GM13977 (cell line): ENCODE data around the gene PARD3.

Experiments
- DNase-seq: peaks from one replicate; pipeline ENCODE4 v3.0.0; 2012; ENCODE audit warnings: low spot score
- in situ Hi-C: fragments of 300-500 bp; cut with MboI; formaldehyde crosslinking; loops from one replicate; pipeline ENCODE4 v1.12.0; 2022; ENCODE audit warnings: low sequenced_read_pairs, low pct_unique_long_range_greater_than_20kb, mixed read lengths, inconsistent platforms; ENCODE audit not compliant: unreplicated experiment
- TF ChIP-seq, protein P1 (sequence below): IDR thresholded peaks from 2 replicates; pipeline ENCODE4 v1.5.1; 2012; ENCODE audit warnings: mild to moderate bottlenecking, control low read depth; ENCODE audit not compliant: insufficient read depth; ENCODE audit errors: extremely low read depth, missing control alignments

The PARD3 gene

DNA sequence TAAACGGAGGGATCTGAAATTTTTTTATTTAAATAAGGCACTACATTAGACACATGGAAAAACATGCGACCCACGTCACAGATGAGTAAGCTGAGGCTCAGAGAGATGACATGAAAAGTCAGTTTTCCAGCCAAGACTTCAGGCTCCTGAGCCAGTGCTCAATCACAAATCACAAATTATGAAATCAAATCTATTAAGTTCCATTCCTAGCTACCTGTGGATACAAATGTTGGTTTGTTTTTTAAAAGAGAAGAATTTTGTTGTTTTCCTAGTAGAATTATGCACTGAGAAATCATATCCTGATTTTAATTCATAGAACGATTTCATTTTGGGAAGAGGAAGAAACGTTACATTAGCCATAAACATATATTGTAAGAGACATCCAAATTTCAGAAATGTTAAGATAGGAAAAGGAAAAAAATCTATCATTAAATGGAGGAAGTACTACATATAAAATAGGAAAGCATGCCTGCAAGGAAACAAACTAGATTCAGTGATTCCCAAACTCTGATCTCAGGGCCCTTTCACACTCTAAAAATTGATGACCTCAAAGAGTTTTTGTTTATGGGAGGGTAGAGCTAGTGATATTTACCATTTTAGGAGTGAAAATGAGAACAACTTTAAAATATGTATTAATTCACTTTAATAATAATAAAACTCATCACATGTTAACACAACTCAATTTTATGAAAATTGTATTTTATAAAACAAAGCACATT is 340.4 kb downstream of the PARD3 start:
- no peak for DNase-seq
- in situ Hi-C loops: no loop called here
- TF ChIP-seq, protein P1, sequence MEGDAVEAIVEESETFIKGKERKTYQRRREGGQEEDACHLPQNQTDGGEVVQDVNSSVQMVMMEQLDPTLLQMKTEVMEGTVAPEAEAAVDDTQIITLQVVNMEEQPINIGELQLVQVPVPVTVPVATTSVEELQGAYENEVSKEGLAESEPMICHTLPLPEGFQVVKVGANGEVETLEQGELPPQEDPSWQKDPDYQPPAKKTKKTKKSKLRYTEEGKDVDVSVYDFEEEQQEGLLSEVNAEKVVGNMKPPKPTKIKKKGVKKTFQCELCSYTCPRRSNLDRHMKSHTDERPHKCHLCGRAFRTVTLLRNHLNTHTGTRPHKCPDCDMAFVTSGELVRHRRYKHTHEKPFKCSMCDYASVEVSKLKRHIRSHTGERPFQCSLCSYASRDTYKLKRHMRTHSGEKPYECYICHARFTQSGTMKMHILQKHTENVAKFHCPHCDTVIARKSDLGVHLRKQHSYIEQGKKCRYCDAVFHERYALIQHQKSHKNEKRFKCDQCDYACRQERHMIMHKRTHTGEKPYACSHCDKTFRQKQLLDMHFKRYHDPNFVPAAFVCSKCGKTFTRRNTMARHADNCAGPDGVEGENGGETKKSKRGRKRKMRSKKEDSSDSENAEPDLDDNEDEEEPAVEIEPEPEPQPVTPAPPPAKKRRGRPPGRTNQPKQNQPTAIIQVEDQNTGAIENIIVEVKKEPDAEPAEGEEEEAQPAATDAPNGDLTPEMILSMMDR: no peak

DNA sequence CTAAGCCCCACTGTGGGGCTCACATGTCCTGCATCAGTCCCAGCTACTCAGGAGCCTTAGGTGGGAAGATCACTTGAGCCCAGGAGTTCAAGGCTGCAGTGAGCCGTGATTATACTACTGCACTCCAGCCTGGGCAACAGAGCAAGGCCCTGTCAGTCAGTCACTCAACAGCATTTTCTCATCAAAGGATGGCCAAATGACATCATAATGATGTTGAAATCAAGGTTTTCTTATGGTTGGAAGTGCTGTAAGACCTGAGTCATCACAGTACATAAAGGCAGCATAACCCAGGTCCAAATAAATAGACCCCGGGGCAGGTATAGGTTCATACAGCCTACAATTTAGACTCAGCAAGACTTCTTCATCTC is 341.1 kb downstream of the PARD3 start:
- TF ChIP-seq, protein P1: no peak
- DNase-seq: no peak

DNA sequence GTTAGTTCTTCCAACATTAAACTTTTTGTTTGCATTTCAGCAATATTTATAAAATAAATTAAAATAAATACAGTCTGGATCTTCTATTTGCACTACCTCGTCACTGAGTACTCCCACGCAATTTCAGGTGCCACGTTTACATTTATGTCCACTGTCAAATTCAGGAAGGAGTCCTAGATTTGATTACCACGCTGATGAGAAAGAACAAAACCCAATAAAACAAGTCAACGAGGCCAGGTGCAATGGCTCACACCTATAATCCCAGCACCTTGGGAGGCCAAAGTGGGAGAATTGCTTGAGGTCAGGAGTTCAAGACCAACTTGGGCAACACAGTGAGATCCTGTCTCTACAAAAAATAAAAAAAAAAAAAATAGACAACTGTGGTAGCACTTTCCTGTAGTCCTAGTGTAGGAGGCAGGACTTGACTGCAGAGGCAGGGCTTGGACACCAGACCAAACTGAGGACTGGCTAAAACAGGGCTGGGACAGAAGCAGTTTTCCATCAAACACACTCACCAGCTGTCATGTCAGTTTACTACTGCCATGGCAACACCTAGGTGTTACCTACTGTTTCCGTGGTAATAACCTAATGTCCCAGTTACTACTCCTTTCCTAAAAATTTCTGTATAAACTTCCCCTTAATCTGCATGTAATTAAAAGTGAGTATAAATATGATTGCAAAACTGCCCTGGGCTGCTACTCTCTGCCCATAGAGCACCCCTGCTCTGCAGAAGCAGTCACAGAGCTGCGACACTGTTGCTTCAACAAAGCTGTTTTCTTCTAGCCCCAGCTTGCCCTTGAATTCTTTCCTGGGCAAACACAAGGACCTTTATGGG is 341.7 kb downstream of the PARD3 start:
- TF ChIP-seq, protein P1: no peak
- DNase-seq: no peak
- in situ Hi-C loops: no loop called here

More for the DNA sequence above, 341.1 kb downstream of the PARD3 start:
- in situ Hi-C loops: no loop called here

GRCh38 chr10:34470307-34470706 is 344.8 kb downstream of the PARD3 start:
- TF ChIP-seq, protein P1: no peak
- DNase-seq: no peak
- in situ Hi-C loops: no loop called here

DNA sequence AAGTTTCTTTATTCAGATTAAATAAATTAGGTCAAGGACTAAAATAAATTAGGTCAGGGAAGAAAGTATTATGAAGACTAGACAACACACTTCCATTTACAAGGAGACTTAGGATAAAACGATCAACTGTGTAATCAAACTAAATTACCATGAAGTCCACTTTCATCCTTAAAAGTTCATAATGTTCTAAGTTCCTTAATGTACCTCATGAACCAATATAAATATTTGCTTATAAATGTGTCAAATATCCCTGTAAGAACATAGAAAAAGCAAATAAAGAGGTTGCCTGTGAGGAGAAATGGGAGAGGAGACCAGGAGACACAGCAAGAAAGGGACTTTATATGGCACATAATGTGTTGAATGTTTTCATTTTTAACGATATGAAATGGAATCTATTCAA is 345.6 kb downstream of the PARD3 start:
- in situ Hi-C loops: no loop called here
- no peak for DNase-seq
- TF ChIP-seq, protein P1: no peak

- TF ChIP-seq, protein P1: no peak
- in situ Hi-C loops: no loop called here
- no peak for DNase-seq
Measured at GRCh38 chr10:34467902-34468301, 347.2 kb downstream of the PARD3 start.
